NCI-H2081 treated with DMSO at 0.1 percent for 48 hours (cell line): ENCODE data around the gene GPR63.

Experiments used
- DNase-seq: peaks from one replicate; lab custom pipeline; 2025; lab: John Stamatoyannopoulos, UW

Gene GPR63

DNA sequence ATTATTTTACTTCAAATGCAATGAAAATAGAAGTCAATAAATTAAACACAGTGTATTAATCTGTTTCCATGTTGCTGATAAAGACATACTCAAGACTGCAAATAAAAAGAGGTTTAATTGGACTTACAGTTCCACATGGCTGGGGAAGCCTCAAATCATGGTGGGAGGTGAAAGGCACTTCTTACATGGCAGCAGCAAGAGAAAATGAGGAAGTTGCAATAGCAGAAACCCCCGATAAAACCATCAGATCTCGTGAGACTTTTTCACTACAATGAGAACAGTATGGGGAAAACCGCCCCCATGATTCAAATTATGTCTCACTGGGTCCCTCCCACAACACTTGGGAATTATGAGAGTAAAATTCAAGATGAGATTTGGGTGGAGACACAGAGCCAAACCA is 82.2 kb downstream of the GPR63 start:
- DNase-seq: no peak

GRCh38 chr6:96749891-96750290 is 87.4 kb downstream of the GPR63 start:
- no peak for DNase-seq
